SK-N-SH treated with all-trans-retinoic acid at 6 μM for 48 hours (cell line): ENCODE results near the gene PARP14.

ENCODE experiments used
- ATAC-seq: fragments of 200-7000 bp; cut with Tn5 transposase; 3 replicates; pipeline ENCODE4 v1.9.1; 2020; ENCODE audit warnings: mild to moderate bottlenecking, moderate library complexity
- ARNTL ChIP-seq: fragments of 450-650 bp; formaldehyde crosslinking; IDR thresholded peaks from 2 replicates; pipeline ENCODE4 v1.5.0; 2020; ENCODE audit warnings: low read depth, mild to moderate bottlenecking, moderate library complexity, borderline replicate concordance
- CREB5 ChIP-seq: fragments of 250-450 bp; sonication (Bioruptor Pico); IDR thresholded peaks from 2 replicates; pipeline ENCODE4 v1.5.1; 2020; ENCODE audit warnings: low read depth, mild to moderate bottlenecking, moderate library complexity
- CSDC2 ChIP-seq: fragments of 250-450 bp; sonication (Bioruptor Pico); IDR thresholded peaks from 2 replicates; pipeline ENCODE4 v1.5.0; 2020; ENCODE audit warnings: mild to moderate bottlenecking, moderate library complexity
- CSRNP3 ChIP-seq: fragments of 250-450 bp; sonication (Bioruptor Pico); IDR thresholded peaks from 2 replicates; pipeline ENCODE4 v1.5.1; 2021; ENCODE audit warnings: mild to moderate bottlenecking, moderate library complexity
- ESRRG ChIP-seq: fragments of 250-450 bp; sonication (Bioruptor Pico); IDR thresholded peaks from 2 replicates; pipeline ENCODE4 v1.6.1; 2021; ENCODE audit warnings: mild to moderate bottlenecking
- GLIS3 ChIP-seq: fragments of 250-450 bp; sonication (Bioruptor Pico); IDR thresholded peaks from 2 replicates; pipeline ENCODE4 v1.5.0; 2020; ENCODE audit warnings: mild to moderate bottlenecking, moderate library complexity
- ISL1 ChIP-seq: fragments of 250-450 bp; sonication (Bioruptor Pico); IDR thresholded peaks from 2 replicates; pipeline ENCODE4 v2.1.2; 2022; ENCODE audit warnings: mild to moderate bottlenecking, moderate library complexity
- POU6F1 ChIP-seq: fragments of 250-450 bp; sonication (Bioruptor Pico); IDR thresholded peaks from 2 replicates; pipeline ENCODE4 v1.8.0; 2021; ENCODE audit warnings: low read depth, mild to moderate bottlenecking, moderate library complexity, borderline replicate concordance
- PPARA ChIP-seq: fragments of 250-450 bp; sonication (Bioruptor Pico); IDR thresholded peaks from 2 replicates; pipeline ENCODE4 v1.5.0; 2020; ENCODE audit warnings: mild to moderate bottlenecking, borderline replicate concordance
- RARB ChIP-seq: fragments of 250-450 bp; sonication (Bioruptor Pico); IDR thresholded peaks from 2 replicates; pipeline ENCODE4 v1.8.0; 2021; ENCODE audit warnings: mild to moderate bottlenecking, moderate library complexity
- SNAI2 ChIP-seq: fragments of 250-450 bp; sonication (Bioruptor Pico); IDR thresholded peaks from 2 replicates; pipeline ENCODE4 v1.5.0; 2020; ENCODE audit warnings: mild to moderate bottlenecking, moderate library complexity
- TCF4 ChIP-seq: fragments of 250-450 bp; sonication (Bioruptor Pico); IDR thresholded peaks from 2 replicates; pipeline ENCODE4 v1.8.0; 2021; ENCODE audit warnings: mild to moderate bottlenecking, moderate library complexity, borderline replicate concordance
- TOX ChIP-seq: fragments of 250-450 bp; sonication (Bioruptor Pico); IDR thresholded peaks from 2 replicates; pipeline ENCODE4 v1.8.0; 2021; ENCODE audit warnings: mild to moderate bottlenecking, moderate library complexity, borderline replicate concordance
- TSHZ2 ChIP-seq: fragments of 250-450 bp; sonication (Bioruptor Pico); IDR thresholded peaks from 2 replicates; pipeline ENCODE4 v1.5.0; 2020; ENCODE audit warnings: mild to moderate bottlenecking, moderate library complexity
- ZFP3 ChIP-seq: fragments of 250-450 bp; sonication (Bioruptor Pico); IDR thresholded peaks from 2 replicates; pipeline ENCODE4 v1.5.0; 2020; ENCODE audit warnings: mild to moderate bottlenecking, moderate library complexity
- ZFP30 ChIP-seq: fragments of 450-650 bp; formaldehyde crosslinking; IDR thresholded peaks from 2 replicates; pipeline ENCODE4 v1.5.0; 2022; ENCODE audit warnings: mild to moderate bottlenecking, moderate library complexity
- ZNF565 ChIP-seq: fragments of 450-650 bp; formaldehyde crosslinking; conservative IDR thresholded peaks from 2 replicates; pipeline ENCODE4 v1.5.0; 2020; ENCODE audit warnings: low read depth, mild to moderate bottlenecking, moderate library complexity
- ZNF70 ChIP-seq: fragments of 450-650 bp; formaldehyde crosslinking; IDR thresholded peaks from 2 replicates; pipeline ENCODE4 v1.5.0; 2020; ENCODE audit warnings: mild to moderate bottlenecking, moderate library complexity

Gene PARP14

GRCh38 chr3:122636697-122637096, 43.9 kb upstream of the PARP14 start:
- TF ChIP-seq TSHZ2 (CRISPR knock-in tag) = no peak
- TF ChIP-seq ZNF565 = no peak
- no peak for TF ChIP-seq RARB
- no peak for TF ChIP-seq CREB5 (CRISPR knock-in tag)
- no peak for TF ChIP-seq CSRNP3 (CRISPR knock-in tag)
- no peak for TF ChIP-seq PPARA (CRISPR knock-in tag)
- no peak for TF ChIP-seq ZFP30 (CRISPR knock-in tag)
- no peak for TF ChIP-seq ISL1 (CRISPR knock-in tag)
- TF ChIP-seq CSDC2 (CRISPR knock-in tag) = no peak
- no peak for TF ChIP-seq ZFP3 (CRISPR knock-in tag)
- TF ChIP-seq TCF4 (CRISPR knock-in tag) = no peak
- TF ChIP-seq TOX (CRISPR knock-in tag) = no peak
- TF ChIP-seq ZNF70 = no peak
- TF ChIP-seq POU6F1 (CRISPR knock-in tag) = no peak
- TF ChIP-seq ESRRG (CRISPR knock-in tag) = no peak
- no peak for ATAC-seq

GRCh38 chr3:122640437-122640999, 40.1 kb upstream of the PARP14 start:
- no peak for ATAC-seq
- TF ChIP-seq ARNTL (no peak), ESRRG (CRISPR knock-in tag) (no peak)

GRCh38 chr3:122642935-122643334, 37.7 kb upstream of the PARP14 start:
- no peak for TF ChIP-seq CSRNP3 (CRISPR knock-in tag)
- TF ChIP-seq TOX (CRISPR knock-in tag) = no peak
- TF ChIP-seq GLIS3 (CRISPR knock-in tag) = no peak
- no peak for TF ChIP-seq ZFP3 (CRISPR knock-in tag)
- no peak for TF ChIP-seq ZFP30 (CRISPR knock-in tag)
- TF ChIP-seq ISL1 (CRISPR knock-in tag) = no peak
- no peak for TF ChIP-seq SNAI2 (CRISPR knock-in tag)
- TF ChIP-seq CSDC2 (CRISPR knock-in tag) = no peak
- TF ChIP-seq TSHZ2 (CRISPR knock-in tag) = no peak
- no peak for TF ChIP-seq ZNF565
- no peak for ATAC-seq
